Amniotic epithelial cell (primary cell): ENCODE results near the gene GPRC6A.

Experiments used
- DNase-seq: peaks from one replicate; pipeline ENCODE4 v3.0.0-alpha.2; 2010; ENCODE audit warnings: low read depth

The GPRC6A gene

GRCh38 chr6:116779573-116780164 is 49.2 kb downstream of the GPRC6A start:
- DNase-seq: peak; percentile 34

GRCh38 chr6:116773886-116774285 is 55.0 kb downstream of the GPRC6A start:
- DNase-seq: peak; percentile 28

- DNase-seq: no peak
Observed at GRCh38 chr6:116772450-116772849, 56.4 kb downstream of the GPRC6A start.

GRCh38 chr6:116767715-116768114 is 61.2 kb downstream of the GPRC6A start:
- no peak for DNase-seq

- peak; percentile 12 for DNase-seq
Observed at GRCh38 chr6:116766506-116767176, 62.2 kb downstream of the GPRC6A start.

GRCh38 chr6:116764961-116765841 is 63.7 kb downstream of the GPRC6A start, which contains the start of gene FAM162B:
Gene FAM162B, minus strand, starts transcription at chr6:116765719. Its CDS starts 143 bp downstream, at chr6:116765576.
- DNase-seq: no peak

- no peak for DNase-seq
Observed at GRCh38 chr6:116764629-116764960, 64.3 kb downstream of the GPRC6A start.

- no peak for DNase-seq
Observed at GRCh38 chr6:116763906-116764628, 64.8 kb downstream of the GPRC6A start.

- DNase-seq: no peak
Observed at GRCh38 chr6:116763048-116763447, 65.8 kb downstream of the GPRC6A start.

GRCh38 chr6:116762235-116762634 is 66.6 kb downstream of the GPRC6A start:
- no peak for DNase-seq

GRCh38 chr6:116761779-116762178 is 67.1 kb downstream of the GPRC6A start:
- DNase-seq: no peak

- DNase-seq: no peak
Observed at GRCh38 chr6:116745176-116745575, 83.7 kb downstream of the GPRC6A start.
